Measurements from ENCODE around the gene RUNX1.
"Not testable (repeated sequence)": the region's sequence is repeated elsewhere in the genome, so short reads cannot be mapped to it uniquely, and the experiment has no call there.

Gene RUNX1

DNA sequence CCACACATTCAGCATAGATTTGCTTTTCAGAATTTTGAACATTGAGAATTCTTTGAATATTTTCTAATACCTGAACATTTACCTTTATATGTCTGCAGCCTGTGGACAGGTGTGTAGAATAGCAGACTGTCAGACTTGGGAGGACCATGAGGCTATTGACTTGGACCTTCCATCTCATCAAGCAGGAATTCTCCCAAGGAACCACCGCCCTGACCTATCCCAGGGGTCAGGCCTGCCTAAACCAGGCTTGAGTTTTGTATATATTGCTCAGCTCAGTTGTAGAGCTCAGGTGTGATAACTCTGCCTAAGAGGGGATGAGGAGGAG lies 53.2 kb downstream of the RUNX1 start:
- H3K4me2 ChIP-seq (ENCODE audit: low read length), result no peak overlapping the region
- no peaks in the 10 kb centered on the region; the same call in 1 of the 2 replicates for H3K79me2 ChIP-seq (ENCODE audit: low read length)
- peaks cover 8% of the 10 kb centered on the region; the same call in 1 of the 2 replicates for H3K4me1 ChIP-seq (ENCODE audit: low read length)
- H3K36me3 ChIP-seq (replicated peaks; ENCODE audit: low read depth, low read length), result no peaks in the 10 kb centered on the region
- H3K4me3 ChIP-seq (ENCODE audit: low read length), result no peak overlapping the region
- H3K9ac ChIP-seq (ENCODE audit: low read length), result no peak overlapping the region
- peaks cover 64% of the 10 kb centered on the region for H4K20me1 ChIP-seq (ENCODE audit: insufficient read depth, low read length)
- H2AFZ ChIP-seq (ENCODE audit: low read depth, low read length), result no peak overlapping the region
- H3K9me3 ChIP-seq (ENCODE audit: insufficient read depth, low read length), result no peaks in the 10 kb centered on the region
- H3K27me3 ChIP-seq (ENCODE audit: low read depth, low read length), result no peaks in the 10 kb centered on the region
- TF ChIP-seq EZH2phosphoT487 (IDR thresholded peaks at IDR 0.05; ENCODE audit: low read depth), result no peak
- TF ChIP-seq, protein P1, sequence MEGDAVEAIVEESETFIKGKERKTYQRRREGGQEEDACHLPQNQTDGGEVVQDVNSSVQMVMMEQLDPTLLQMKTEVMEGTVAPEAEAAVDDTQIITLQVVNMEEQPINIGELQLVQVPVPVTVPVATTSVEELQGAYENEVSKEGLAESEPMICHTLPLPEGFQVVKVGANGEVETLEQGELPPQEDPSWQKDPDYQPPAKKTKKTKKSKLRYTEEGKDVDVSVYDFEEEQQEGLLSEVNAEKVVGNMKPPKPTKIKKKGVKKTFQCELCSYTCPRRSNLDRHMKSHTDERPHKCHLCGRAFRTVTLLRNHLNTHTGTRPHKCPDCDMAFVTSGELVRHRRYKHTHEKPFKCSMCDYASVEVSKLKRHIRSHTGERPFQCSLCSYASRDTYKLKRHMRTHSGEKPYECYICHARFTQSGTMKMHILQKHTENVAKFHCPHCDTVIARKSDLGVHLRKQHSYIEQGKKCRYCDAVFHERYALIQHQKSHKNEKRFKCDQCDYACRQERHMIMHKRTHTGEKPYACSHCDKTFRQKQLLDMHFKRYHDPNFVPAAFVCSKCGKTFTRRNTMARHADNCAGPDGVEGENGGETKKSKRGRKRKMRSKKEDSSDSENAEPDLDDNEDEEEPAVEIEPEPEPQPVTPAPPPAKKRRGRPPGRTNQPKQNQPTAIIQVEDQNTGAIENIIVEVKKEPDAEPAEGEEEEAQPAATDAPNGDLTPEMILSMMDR (IDR thresholded peaks at IDR 0.05; ENCODE audit: low read depth, low read length), result no peak
- H3K27ac ChIP-seq (ENCODE audit: low read length), result no peak overlapping the region

DNA sequence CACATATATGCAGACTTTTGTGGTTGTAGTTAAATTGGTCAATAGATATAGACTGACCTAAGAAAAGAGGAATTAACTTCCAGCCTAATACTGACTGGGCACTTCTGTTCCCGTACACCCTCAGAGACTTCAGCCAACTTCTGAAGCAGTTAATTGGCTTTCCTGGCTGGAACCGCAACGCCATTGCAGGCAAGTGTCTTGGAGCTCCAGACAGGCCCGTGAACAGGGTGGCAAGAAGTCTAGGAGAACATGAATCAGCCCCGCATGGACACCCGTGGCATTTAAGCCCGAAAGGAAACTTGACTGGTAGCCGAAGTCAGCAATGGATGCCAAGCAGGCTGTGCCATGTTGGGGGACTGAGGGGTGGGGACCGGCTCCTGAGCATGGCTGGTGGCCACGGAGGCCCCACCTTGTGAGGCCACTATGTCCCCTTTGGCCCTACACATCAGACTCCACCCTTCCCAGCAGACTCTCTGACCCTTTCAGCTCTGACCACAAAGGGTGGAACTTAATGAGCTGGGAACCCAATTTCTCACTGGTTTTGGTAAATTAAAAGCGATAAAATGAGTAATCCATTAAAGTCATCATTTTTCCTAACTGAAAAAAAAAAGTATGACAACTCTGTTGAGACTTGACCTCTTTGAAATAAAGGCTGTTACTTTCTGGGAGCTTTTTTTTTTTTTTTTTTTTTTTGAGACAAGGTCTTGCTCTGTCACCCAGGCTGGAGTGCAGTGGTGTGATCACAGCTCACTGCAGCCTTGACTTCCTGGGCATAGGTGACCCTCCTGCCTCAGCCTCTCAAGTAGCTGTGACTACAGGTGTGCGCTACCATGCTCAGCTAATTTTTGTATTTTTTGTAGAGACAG lies 54.1 kb downstream of the RUNX1 start:
- H3K4me2 ChIP-seq (ENCODE audit: low read length), result no peak overlapping the region
- no peaks in the 10 kb centered on the region for H3K27me3 ChIP-seq (ENCODE audit: low read depth, low read length)
- TF ChIP-seq, protein P1 (IDR thresholded peaks at IDR 0.05; ENCODE audit: low read depth, low read length), result no peak
- no peak for TF ChIP-seq EZH2phosphoT487 (IDR thresholded peaks at IDR 0.05; ENCODE audit: low read depth)
- H3K9ac ChIP-seq (ENCODE audit: low read length), result no peak overlapping the region
- H2AFZ ChIP-seq (ENCODE audit: low read depth, low read length), result no peak overlapping the region
- H3K4me1 ChIP-seq (ENCODE audit: low read length), result peaks cover 8% of the 10 kb centered on the region; the same call in 1 of the 2 replicates
- H3K4me3 ChIP-seq (ENCODE audit: low read length), result no peak overlapping the region
- no peaks in the 10 kb centered on the region for H3K36me3 ChIP-seq (replicated peaks; ENCODE audit: low read depth, low read length)
- H3K27ac ChIP-seq (ENCODE audit: low read length), result no peak overlapping the region
- no peaks in the 10 kb centered on the region; the same call in 1 of the 2 replicates for H3K79me2 ChIP-seq (ENCODE audit: low read length)
- H3K9me3 ChIP-seq (ENCODE audit: insufficient read depth, low read length), result no peaks in the 10 kb centered on the region
- peaks cover 67% of the 10 kb centered on the region for H4K20me1 ChIP-seq (ENCODE audit: insufficient read depth, low read length)

DNA sequence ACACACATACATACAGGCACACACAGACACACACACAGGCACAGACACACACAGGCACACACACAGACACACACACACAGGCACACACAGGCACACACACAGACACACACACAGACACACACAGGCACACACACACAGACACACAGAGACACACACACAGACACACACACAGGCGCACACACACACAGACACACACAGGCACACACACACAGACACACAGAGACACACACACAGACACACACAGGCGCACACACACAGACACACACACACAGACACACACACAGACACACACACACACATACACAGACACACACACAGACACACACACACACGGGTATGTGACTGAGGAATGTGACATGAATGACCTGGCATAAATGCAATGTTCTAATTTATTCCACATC lies 55.6 kb downstream of the RUNX1 start:
- not testable (repeated sequence) for H3K36me3 ChIP-seq (replicated peaks; ENCODE audit: low read depth, low read length); H3K9ac ChIP-seq (ENCODE audit: low read length); H3K27ac ChIP-seq (ENCODE audit: low read length); H3K4me3 ChIP-seq (ENCODE audit: low read length); H3K27me3 ChIP-seq (ENCODE audit: low read depth, low read length); H3K4me2 ChIP-seq (ENCODE audit: low read length); H3K9me3 ChIP-seq (ENCODE audit: insufficient read depth, low read length); H3K79me2 ChIP-seq (ENCODE audit: low read length); H2AFZ ChIP-seq (ENCODE audit: low read depth, low read length); H3K4me1 ChIP-seq (ENCODE audit: low read length)
- peaks cover 71% of the 10 kb centered on the region for H4K20me1 ChIP-seq (ENCODE audit: insufficient read depth, low read length)

DNA sequence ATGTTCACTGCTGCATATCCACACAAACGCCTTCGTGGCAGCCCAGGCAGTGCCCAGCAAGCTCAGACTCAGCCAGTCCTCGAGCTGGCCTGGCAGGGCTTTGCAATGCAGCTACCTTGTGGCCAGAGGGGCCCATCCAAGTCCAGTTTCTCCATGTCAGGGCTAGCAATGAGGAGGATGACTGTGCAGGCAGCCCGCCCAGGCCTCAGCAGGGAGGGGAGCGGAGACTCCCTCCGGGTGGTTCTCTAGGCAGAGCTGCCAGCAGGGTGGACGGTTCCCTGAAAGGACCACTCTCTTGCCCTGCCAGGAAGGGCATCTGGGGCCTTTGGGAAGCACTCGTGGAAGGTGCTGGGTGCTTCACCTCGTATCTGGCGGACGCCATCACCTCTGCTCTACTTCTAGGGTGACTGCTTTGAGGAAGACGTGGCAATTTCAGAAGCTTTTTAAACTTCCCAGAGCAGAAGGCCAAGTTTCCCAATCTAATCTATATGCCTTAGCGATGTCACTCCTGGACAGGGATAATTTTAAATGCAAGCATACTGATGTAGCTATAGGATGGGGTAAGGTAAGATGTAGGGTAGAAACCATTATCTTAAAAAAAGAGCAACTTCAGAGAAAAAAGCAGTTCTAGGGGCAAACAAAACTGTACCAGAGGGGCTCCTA lies 56.2 kb downstream of the RUNX1 start:
- Histone ChIP-seq H3K4me2 (ENCODE audit: low read length) (no peak overlapping the region), H3K36me3 (replicated peaks; ENCODE audit: low read depth, low read length) (no peaks in the 10 kb centered on the region)
- TF ChIP-seq EZH2phosphoT487 (IDR thresholded peaks at IDR 0.05; ENCODE audit: low read depth), result no peak
- TF ChIP-seq, protein P1 (IDR thresholded peaks at IDR 0.05; ENCODE audit: low read depth, low read length), result no peak

More for the DNA sequence above, 56.2 kb downstream of the RUNX1 start:
- Histone ChIP-seq H3K4me1 (ENCODE audit: low read length) (peaks cover 11% of the 10 kb centered on the region), H3K9me3 (ENCODE audit: insufficient read depth, low read length) (no peaks in the 10 kb centered on the region), H3K27ac (ENCODE audit: low read length) (no peak overlapping the region), H4K20me1 (ENCODE audit: insufficient read depth, low read length) (peaks cover 75% of the 10 kb centered on the region), H3K27me3 (ENCODE audit: low read depth, low read length) (0 out of 2 replicates have a peak, but pooled peaks cover 3% of the 10 kb centered on the region), H3K4me3 (ENCODE audit: low read length) (no peak overlapping the region), H3K79me2 (ENCODE audit: low read length) (no peaks in the 10 kb centered on the region; the same call in 1 of the 2 replicates), H2AFZ (ENCODE audit: low read depth, low read length) (no peak overlapping the region), H3K9ac (ENCODE audit: low read length) (no peak overlapping the region)
